GM15510 (cell line): ENCODE measurements around the gene PAK6.

Experiments used
- POLR2A ChIP-seq: IDR thresholded peaks from 3 replicates; pipeline ENCODE4 v1.6.1; 2011; ENCODE audit warnings: borderline replicate concordance; ENCODE audit not compliant: insufficient read length; ENCODE audit errors: extremely low read depth

Gene PAK6

DNA sequence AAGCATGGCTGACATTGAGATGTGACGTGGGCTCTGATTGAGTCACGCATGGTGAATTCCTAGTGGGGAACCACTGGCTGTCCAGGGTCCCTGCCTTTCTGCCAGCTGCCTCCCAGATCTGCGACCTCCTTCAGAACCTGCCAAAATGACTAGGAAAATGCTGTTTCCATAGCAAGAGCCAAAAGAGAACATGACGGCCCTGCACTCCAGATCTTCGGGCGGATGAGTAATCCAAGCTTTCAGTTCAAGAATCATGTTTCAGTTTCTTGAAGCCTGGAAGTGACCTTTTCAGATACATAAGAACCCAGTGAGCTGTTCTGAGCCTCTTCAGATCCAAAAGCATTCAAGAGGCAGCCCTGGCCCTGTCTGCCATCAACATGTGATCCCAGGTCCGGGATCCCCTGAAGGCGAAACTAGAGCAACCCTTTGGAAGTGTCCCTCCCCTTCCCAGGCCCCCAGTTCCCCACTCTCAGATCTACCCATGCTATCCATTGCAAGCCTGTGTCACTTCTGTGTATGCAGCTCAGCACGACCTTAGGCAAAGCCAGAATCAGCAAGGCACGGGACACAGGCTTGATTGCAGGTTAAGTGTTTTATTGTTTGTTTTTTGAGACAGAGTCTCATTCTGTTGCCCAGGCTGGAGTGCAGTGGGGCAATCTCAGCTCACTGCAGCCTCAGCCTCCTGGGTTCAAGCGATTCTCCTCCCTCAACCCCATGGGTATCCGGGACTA, 24.3 kb downstream of the PAK6 start:
- no peak for TF ChIP-seq POLR2A

DNA sequence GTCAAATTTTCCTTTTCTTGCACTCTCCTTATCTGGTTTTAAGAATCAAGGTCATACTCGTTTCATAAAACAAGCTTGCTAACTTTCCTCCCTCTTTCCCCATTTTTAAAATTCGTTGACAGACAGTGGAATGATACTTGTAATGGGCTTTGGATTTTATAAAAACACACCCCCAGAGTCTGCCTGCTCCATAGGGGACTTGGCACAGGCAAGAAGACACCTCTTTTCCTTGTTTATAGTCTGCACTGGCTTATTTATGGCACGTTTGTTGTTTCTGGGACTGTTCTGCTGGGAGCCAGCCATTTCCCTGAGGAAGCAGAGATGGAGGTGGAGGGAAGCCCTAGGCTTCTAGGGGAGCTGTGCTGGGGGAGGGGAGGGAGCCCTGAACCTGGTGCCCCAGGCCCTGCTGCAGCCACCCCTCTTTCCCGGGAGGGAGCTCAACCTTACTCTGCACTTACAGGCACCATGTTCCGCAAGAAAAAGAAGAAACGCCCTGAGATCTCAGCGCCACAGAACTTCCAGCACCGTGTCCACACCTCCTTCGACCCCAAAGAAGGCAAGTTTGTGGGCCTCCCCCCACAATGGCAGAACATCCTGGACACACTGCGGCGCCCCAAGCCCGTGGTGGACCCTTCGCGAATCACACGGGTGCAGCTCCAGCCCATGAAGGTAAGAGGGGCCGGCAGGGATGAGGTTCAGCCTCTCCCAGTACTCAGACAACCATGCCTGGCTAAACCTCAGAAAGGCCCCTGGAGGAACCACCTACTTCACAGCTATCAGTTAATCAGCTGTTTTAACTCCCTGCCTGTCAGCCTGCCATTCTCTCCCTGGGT, 25.7 kb downstream of the PAK6 start:
- no peak for TF ChIP-seq POLR2A

GRCh38 chr15:40265355-40265754, 26.5 kb downstream of the PAK6 start:
- no peak for TF ChIP-seq POLR2A

DNA sequence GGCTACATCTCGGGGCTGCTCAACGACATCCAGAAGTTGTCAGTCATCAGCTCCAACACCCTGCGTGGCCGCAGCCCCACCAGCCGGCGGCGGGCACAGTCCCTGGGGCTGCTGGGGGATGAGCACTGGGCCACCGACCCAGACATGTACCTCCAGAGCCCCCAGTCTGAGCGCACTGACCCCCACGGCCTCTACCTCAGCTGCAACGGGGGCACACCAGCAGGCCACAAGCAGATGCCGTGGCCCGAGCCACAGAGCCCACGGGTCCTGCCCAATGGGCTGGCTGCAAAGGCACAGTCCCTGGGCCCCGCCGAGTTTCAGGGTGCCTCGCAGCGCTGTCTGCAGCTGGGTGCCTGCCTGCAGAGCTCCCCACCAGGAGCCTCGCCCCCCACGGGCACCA, 27.0 kb downstream of the PAK6 start:
- TF ChIP-seq POLR2A = no peak

DNA sequence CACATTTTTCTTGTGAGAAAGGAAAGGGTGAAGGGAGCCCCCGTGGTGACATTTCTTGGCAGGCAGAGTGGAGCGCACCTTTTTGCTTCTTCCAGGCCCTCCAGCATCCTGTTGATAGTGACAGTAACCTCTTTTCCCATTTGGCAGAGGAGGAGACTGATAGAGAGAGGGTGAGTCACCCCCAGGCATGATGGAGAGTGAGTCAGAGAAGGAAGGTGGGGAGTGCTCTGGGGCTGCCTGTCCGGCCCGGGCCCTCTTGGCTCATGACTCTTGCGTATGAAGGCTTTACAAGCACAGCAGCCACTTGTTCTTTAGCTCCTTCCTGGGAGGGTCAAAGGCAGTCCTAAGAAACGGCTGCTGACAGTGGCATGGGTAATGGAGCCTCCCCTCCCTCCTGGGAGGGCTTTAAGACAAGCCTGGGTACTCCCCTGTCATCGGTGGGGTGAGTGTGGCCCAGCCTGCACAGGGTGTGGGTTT, 28.0 kb downstream of the PAK6 start:
- no peak for TF ChIP-seq POLR2A

DNA sequence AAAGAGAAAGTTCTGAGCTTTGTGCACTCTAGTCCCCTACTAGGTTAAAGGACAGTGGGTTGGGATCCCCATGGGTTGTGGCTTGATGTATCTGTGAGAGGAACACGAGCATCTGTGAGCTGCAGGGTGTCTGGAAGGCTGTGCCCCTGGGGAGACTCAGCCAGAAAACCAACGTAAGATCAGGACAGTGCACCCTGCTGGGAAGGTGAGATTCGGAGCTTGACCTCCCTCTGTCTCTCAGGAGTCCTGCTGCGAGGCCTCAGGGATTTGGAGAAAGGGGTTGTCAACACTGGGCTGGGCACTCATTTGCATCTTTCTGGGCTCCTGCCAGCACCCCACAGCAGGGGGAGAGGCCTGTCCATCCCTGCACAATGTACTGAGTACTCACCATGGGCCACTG, 28.8 kb downstream of the PAK6 start:
- TF ChIP-seq POLR2A = no peak

DNA sequence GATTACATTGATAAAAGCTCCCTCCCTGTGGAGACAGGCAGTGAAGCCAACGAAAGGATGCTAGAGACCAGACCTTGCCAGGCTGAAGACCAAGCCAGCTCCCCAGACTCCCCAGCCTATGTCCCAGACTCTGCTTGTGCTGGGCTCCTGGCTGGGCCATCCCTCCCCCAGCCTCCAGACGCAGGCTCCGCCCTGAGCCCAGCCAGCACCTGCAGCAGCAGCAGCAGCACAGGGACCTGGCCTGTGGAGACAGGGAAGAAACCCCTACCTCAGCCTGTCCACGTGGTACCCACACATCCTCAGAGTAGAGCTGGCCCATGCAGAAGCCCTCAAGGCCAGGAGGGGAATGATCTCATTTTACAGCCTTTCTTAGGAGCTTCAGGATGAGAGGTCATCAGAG, 30.7 kb downstream of the PAK6 start:
- TF ChIP-seq POLR2A = no peak

- TF ChIP-seq POLR2A = no peak
These were observed 31.6 kb downstream of the PAK6 start for GRCh38 chr15:40270246-40270995.

DNA sequence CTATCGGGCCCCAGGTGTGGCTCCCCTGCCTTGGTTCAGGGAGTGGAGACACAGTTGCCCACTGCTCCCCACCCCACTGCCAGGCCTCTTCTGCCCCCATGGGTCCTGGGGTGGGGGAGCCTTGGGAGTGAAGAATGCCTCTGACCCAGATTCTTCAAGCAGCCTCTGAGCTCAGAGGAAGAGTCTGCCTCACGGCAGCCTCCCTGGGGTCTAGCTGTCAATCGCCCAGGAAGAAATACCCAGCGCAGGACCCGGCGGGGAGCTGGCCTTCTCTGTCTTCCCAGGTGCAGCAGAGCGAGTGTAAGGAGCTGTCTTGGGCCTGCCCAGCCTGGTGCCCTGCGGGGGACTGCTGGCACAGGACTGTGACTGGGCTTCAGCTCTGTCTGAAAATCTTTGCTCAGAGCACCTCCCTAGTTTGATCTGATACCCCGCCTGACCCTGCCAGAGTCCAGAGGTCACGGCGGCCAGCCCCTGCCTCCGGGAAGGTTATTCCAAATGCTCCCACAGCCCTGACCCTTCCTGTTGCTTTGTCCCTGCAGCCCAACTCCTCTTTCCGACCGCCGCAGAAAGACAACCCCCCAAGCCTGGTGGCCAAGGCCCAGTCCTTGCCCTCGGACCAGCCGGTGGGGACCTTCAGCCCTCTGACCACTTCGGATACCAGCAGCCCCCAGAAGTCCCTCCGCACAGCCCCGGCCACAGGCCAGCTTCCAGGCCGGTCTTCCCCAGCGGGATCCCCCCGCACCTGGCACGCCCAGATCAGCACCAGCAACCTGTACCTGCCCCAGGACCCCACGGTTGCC, 33.0 kb downstream of the PAK6 start:
- TF ChIP-seq POLR2A = no peak

DNA sequence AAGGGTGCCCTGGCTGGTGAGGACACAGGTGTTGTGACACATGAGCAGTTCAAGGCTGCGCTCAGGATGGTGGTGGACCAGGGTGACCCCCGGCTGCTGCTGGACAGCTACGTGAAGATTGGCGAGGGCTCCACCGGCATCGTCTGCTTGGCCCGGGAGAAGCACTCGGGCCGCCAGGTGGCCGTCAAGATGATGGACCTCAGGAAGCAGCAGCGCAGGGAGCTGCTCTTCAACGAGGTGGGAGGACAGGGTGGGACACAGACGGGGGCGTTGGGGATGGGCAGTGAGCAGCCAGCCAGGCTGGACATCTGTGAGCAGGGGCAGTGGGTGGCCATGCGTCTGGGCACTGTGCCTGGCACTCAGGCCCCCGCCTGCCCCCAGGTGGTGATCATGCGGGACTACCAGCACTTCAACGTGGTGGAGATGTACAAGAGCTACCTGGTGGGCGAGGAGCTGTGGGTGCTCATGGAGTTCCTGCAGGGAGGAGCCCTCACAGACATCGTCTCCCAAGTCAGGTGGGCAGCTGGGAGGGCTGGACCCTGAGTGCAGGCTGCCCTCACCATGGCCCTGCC, 33.7 kb downstream of the PAK6 start:
- no peak for TF ChIP-seq POLR2A

- no peak for TF ChIP-seq POLR2A
These were observed 34.6 kb downstream of the PAK6 start for GRCh38 chr15:40273428-40273827.

- no peak for TF ChIP-seq POLR2A
These were observed 35.7 kb downstream of the PAK6 start for GRCh38 chr15:40274350-40275274.

DNA sequence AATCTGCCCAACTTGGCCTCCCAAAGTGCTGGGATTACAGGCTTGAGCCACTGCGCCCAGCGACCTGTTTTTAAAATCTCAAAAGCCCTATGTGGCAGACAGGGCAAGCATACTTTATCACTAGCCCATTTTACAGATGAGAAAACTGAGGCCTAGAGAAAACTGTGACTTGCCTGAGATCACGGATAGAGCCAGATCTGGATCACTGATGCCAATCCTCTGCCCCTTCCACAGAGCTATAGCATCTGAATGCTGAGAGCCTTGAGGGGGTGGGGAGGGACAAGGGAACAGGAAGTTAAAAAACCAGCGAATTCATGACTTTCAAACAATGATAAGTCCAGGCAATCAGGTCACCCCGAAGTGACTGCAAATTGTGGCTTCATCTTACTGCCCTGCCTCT, 36.7 kb downstream of the PAK6 start:
- no peak for TF ChIP-seq POLR2A
